Caco-2 (cell line): ENCODE results near the gene GPR161. TPM values are rescaled to one million over a fixed set of nuclear protein-coding genes. Genes with fewer than 3 reads are reported as not detected.

Experiments used
- BruUV-seq: library from RNA; stranded (reverse); fragments of 400-500 nt; replicated peaks from 2 replicates; lab custom pipeline; 2021; lab: Mats Ljungman, UMichigan
- CTCF ChIA-PET: fragments of 300-600 bp; sonication (Branson Sonifier 250); formaldehyde crosslinking; loops from one replicate; lab custom pipeline; 2022; ENCODE audit warnings: antibody characterized with exemption; lab: Charles Lee
- POLR2A ChIA-PET: fragments of 300-600 bp; sonication (Branson Sonifier 250); formaldehyde crosslinking; loops from one replicate; lab custom pipeline; 2022; ENCODE audit warnings: antibody characterized with exemption; lab: Charles Lee
- DNase-seq, 2 experiments: peaks; one replicate each; pipeline versions ENCODE4 v3.0.0 to v3.0.0-alpha.2; 2020 to 2022
- H3K27me3 ChIP-seq: replicated peaks from 2 replicates; pipeline ENCODE4 v1.6.0; 2011; ENCODE audit warnings: low read length; ENCODE audit not compliant: control insufficient read depth, insufficient read depth
- H3K36me3 ChIP-seq: 2 replicates; pipeline ENCODE4 v1.5.1; 2011; ENCODE audit warnings: low read length; ENCODE audit not compliant: control insufficient read depth, insufficient read depth
- H3K4me1 ChIP-seq: fragments of 250-450 bp; sonication (Bioruptor Pico); 2 replicates; pipeline ENCODE4 v1.5.1; 2020; ENCODE audit warnings: mild to moderate bottlenecking
- H3K4me3 ChIP-seq: 2 replicates; pipeline ENCODE4 v1.5.1; 2011; ENCODE audit warnings: low read depth, mild to moderate bottlenecking, control low read depth, low read length
- H3K9me3 ChIP-seq: fragments of 250-450 bp; sonication (Bioruptor Pico); 2 replicates; pipeline ENCODE4 v1.5.1; 2020; ENCODE audit warnings: mild to moderate bottlenecking, moderate library complexity
- H3K27ac Mint-ChIP-seq: one replicate; pipeline ENCODE4 v1.8.0; 2022; ENCODE audit warnings: mixed read lengths; ENCODE audit not compliant: unreplicated experiment
- H3K27me3 Mint-ChIP-seq: one replicate; pipeline ENCODE4 v1.8.0; 2022; ENCODE audit warnings: mixed read lengths; ENCODE audit not compliant: insufficient read depth, unreplicated experiment
- H3K36me3 Mint-ChIP-seq: one replicate; pipeline ENCODE4 v1.8.0; 2022; ENCODE audit warnings: mild to moderate bottlenecking, mixed read lengths; ENCODE audit not compliant: insufficient read depth, unreplicated experiment
- H3K4me1 Mint-ChIP-seq: one replicate; pipeline ENCODE4 v1.8.0; 2022; ENCODE audit warnings: low read depth, mixed read lengths; ENCODE audit not compliant: unreplicated experiment
- H3K4me3 Mint-ChIP-seq: one replicate; pipeline ENCODE4 v1.8.0; 2022; ENCODE audit warnings: mild to moderate bottlenecking, moderate library complexity, mixed read lengths; ENCODE audit not compliant: unreplicated experiment
- H3K9me3 Mint-ChIP-seq: one replicate; pipeline ENCODE4 v1.8.0; 2022; ENCODE audit warnings: mixed read lengths; ENCODE audit not compliant: unreplicated experiment
- intact Hi-C: fragments of 100-400 bp; cut with micrococcal nuclease; formaldehyde crosslinking; loops from one replicate; pipeline ENCODE4 v1.10.0; 2022; ENCODE audit not compliant: unreplicated experiment
- total RNA-seq: library from RNA; stranded (reverse); gene quantifications from 2 replicates; pipeline ENCODE4 v1.2.3, GENCODE V29; 2022
- TF ChIP-seq, protein P1 (sequence below), 2 experiments: fragments of 200-600 bp in 1 of 2; IDR thresholded peaks; 1 replicate in 1 of 2; 2 replicates in 1 of 2; pipeline versions ENCODE4 v1.5.1 to v1.8.0; 2011 to 2022; ENCODE audit warnings: antibody characterized with exemption in 1 of 2, control low read depth in 1 of 2, inconsistent platforms in 1 of 2, low read depth in 1 of 2, low read length in 1 of 2, mild to moderate bottlenecking in 1 of 2, moderate library complexity in 1 of 2; ENCODE audit not compliant: insufficient read depth in 1 of 2, severe bottlenecking in 1 of 2, unreplicated experiment in 1 of 2

GPR161 gene
- total RNA-seq, 1 experiment from 2014 or later, result 38.2 TPM

DNA sequence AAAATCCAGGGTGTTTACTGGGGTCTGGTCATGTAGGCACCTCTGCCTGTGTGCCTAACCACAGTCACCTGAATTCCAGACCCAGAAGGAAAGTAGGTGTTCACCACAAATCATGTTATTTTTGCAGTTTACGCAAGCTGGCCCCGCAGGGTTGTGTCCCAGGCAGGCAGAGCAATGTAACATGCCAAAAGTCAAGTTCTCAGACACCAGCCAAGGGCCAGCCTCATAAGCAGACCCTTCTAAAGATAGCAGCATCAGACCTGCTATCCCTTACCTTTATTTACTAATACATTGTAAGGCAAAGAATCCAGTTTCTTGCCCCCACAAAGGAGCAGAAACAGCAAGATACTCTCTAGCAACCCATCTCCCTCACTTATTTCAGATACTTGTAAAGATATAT lies 83.0 kb downstream of the GPR161 start:
- Histone ChIP-seq H3K9me3 (no peaks in the 10 kb centered on the region), H3K36me3 (peaks cover 2% of the 10 kb centered on the region), H3K27me3 (no peaks in the 10 kb centered on the region), H3K4me1 (no peaks in the 10 kb centered on the region), H3K4me3 (no peak overlapping the region)
- no peaks in the 10 kb centered on the region for H3K9me3 Mint-ChIP-seq
- peaks cover 18% of the 10 kb centered on the region for H3K36me3 Mint-ChIP-seq
- POLR2A ChIA-PET, result no interaction called here
- CTCF ChIA-PET, result no interaction called here
- intact Hi-C loops, result no loop called here
- TF ChIP-seq, protein P1, sequence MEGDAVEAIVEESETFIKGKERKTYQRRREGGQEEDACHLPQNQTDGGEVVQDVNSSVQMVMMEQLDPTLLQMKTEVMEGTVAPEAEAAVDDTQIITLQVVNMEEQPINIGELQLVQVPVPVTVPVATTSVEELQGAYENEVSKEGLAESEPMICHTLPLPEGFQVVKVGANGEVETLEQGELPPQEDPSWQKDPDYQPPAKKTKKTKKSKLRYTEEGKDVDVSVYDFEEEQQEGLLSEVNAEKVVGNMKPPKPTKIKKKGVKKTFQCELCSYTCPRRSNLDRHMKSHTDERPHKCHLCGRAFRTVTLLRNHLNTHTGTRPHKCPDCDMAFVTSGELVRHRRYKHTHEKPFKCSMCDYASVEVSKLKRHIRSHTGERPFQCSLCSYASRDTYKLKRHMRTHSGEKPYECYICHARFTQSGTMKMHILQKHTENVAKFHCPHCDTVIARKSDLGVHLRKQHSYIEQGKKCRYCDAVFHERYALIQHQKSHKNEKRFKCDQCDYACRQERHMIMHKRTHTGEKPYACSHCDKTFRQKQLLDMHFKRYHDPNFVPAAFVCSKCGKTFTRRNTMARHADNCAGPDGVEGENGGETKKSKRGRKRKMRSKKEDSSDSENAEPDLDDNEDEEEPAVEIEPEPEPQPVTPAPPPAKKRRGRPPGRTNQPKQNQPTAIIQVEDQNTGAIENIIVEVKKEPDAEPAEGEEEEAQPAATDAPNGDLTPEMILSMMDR (IDR thresholded peaks at IDR 0.05; ENCODE audit: insufficient read depth in 1 of 2, low read depth in 1 of 2, low read length in 1 of 2, severe bottlenecking in 1 of 2, unreplicated experiment in 1 of 2), result no peak
- no peak overlapping the region for H3K4me3 Mint-ChIP-seq
- no peak overlapping the region for H3K27ac Mint-ChIP-seq
- no peaks in the 10 kb centered on the region for H3K27me3 Mint-ChIP-seq
- no peak for DNase-seq
- no peaks in the 10 kb centered on the region for H3K4me1 Mint-ChIP-seq
- no TSS peak for BruUV-seq

GRCh38 chr1:168050880-168051279 lies 85.8 kb downstream of the GPR161 start:
- TF ChIP-seq, protein P1 (IDR thresholded peaks at IDR 0.05; ENCODE audit: insufficient read depth in 1 of 2, low read depth in 1 of 2, low read length in 1 of 2, severe bottlenecking in 1 of 2, unreplicated experiment in 1 of 2), result no peak
- Mint-ChIP-seq H3K27me3 (no peaks in the 10 kb centered on the region), H3K36me3 (peaks cover 20% of the 10 kb centered on the region), H3K27ac (no peak overlapping the region), H3K4me1 (no peaks in the 10 kb centered on the region), H3K4me3 (no peak overlapping the region), H3K9me3 (no peaks in the 10 kb centered on the region)
- no peaks in the 10 kb centered on the region for H3K9me3 ChIP-seq
- no peak overlapping the region for H3K4me3 ChIP-seq
- POLR2A ChIA-PET, result no interaction called here
- no TSS peak for BruUV-seq
- no peaks in the 10 kb centered on the region for H3K4me1 ChIP-seq
- intact Hi-C loops, result no loop called here
- CTCF ChIA-PET, result no interaction called here
- H3K27me3 ChIP-seq, result no peaks in the 10 kb centered on the region
- no peak for DNase-seq
- H3K36me3 ChIP-seq, result peaks cover 2% of the 10 kb centered on the region

- Mint-ChIP-seq H3K4me3 (no peak overlapping the region), H3K27me3 (no peaks in the 10 kb centered on the region), H3K4me1 (no peaks in the 10 kb centered on the region), H3K9me3 (no peaks in the 10 kb centered on the region), H3K36me3 (peaks cover 20% of the 10 kb centered on the region), H3K27ac (no peak overlapping the region)
- Histone ChIP-seq H3K4me1 (0 out of 2 replicates have a peak, but pooled peaks cover 3% of the 10 kb centered on the region), H3K27me3 (no peaks in the 10 kb centered on the region), H3K4me3 (no peak overlapping the region), H3K9me3 (no peaks in the 10 kb centered on the region), H3K36me3 (peaks cover 2% of the 10 kb centered on the region)
- POLR2A ChIA-PET, result no interaction called here
- no TSS peak for BruUV-seq
- DNase-seq, result no peak
- CTCF ChIA-PET, result no interaction called here
- TF ChIP-seq, protein P1 (IDR thresholded peaks at IDR 0.05; ENCODE audit: insufficient read depth in 1 of 2, low read depth in 1 of 2, low read length in 1 of 2, severe bottlenecking in 1 of 2, unreplicated experiment in 1 of 2), result no peak
- intact Hi-C loops, result no loop called here
These were observed 86.4 kb downstream of the GPR161 start for GRCh38 chr1:168050307-168050706.
